GM12873 (cell line): ENCODE data around the gene CARD10.

Experiments used
- TF ChIP-seq, protein P1 (sequence below): IDR thresholded peaks from 2 replicates; pipeline ENCODE4 v1.5.1; 2012; ENCODE audit warnings: low read depth, mild to moderate bottlenecking, moderate library complexity, low read length, control low read depth; ENCODE audit not compliant: insufficient read depth; ENCODE audit errors: missing control alignments

CARD10 gene

DNA sequence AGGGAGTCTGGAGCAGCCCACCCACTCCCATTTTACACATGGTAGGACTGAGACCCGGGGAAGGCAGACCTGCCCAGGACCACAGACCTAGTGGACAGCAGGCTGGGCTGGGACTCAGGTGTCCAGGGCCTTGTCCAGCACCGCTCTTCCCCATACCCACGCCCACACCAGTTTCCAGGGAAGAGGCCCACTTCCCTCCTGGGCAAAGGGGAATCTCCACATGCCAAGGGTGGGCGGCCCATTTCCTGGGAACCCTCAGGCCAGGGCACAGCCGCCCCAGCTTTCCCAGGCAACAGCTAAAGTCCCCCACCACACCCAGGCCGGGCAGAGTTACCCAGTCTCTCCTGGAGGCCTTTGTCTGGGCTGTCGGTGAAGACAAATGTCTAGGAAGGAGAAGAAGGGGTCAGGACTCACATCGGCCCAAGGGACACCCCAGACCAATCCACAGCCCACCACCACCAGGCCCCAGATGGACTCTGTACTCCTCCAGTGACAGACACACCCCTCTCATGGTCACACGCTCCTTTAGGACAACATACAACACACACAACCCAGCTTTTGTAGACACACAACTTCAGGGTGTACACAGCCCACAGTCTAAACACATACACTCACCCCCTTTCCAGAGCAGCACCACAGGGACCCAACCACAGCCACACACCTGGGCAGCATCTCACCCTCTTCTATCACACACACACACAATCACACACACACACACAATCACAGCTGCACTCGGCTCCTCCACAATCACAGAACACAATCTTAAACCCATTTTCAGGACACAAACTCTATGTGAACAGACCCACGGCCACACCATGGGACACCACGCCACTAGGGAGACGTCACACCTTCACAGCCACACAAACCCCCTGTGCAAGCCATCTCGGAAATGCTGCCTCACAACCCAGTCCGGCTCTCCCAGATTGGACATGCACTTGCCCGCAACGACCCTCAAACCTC lies 38.5 kb downstream of the CARD10 start:
- TF ChIP-seq, protein P1, sequence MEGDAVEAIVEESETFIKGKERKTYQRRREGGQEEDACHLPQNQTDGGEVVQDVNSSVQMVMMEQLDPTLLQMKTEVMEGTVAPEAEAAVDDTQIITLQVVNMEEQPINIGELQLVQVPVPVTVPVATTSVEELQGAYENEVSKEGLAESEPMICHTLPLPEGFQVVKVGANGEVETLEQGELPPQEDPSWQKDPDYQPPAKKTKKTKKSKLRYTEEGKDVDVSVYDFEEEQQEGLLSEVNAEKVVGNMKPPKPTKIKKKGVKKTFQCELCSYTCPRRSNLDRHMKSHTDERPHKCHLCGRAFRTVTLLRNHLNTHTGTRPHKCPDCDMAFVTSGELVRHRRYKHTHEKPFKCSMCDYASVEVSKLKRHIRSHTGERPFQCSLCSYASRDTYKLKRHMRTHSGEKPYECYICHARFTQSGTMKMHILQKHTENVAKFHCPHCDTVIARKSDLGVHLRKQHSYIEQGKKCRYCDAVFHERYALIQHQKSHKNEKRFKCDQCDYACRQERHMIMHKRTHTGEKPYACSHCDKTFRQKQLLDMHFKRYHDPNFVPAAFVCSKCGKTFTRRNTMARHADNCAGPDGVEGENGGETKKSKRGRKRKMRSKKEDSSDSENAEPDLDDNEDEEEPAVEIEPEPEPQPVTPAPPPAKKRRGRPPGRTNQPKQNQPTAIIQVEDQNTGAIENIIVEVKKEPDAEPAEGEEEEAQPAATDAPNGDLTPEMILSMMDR: no peak

DNA sequence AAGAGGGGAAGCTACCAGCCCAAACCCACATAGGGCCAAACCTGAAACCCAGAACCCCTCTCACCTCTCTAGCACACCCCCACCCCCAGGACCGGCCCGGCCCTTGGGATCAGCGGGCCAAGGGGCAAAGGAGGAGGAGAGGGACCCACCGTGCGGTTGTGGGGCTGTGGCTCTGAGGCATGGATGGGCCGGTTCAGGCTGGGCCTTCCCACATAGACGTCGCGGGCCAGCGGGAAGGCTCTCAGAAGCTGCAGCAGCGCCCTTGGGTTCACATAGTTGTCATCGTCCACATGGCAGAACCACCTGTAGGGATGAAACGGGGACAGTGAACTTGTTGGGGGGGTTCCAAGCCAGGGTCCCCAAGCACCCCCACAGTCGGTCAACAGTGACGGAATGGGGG lies 40.0 kb downstream of the CARD10 start:
- TF ChIP-seq, protein P1: no peak

GRCh38 chr22:37476389-37477329 lies 42.6 kb downstream of the CARD10 start:
- TF ChIP-seq, protein P1: no peak

DNA sequence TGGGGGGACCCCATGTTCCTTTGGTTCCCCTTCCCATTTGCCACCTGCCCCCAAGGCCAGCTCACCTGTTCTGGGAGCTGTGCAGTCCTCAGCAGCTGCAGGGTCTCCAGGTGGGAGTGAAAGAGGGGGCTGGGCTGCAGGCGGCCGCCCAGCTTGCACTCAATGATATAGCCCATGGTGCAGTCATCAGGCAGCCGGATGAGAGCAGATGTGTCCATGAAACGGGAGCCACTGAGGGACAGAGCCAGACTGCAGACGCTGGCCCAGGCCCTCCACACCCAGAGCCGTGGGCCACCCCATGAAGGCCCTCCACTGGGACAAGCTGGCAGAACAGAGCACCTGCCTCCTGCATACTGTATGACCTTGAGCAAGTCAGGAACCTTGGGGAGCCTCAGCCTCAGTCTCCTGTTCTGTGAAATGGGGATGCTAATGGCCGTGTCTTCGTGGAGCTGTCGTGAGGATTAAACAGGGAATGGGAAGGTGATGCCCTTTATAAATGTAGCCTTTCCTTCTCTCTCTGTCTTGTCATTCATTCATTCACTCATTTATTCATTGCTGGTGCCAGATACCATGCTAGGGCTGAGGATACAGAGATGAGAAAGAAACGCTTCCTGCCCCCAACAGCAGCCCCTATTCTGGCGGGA lies 44.6 kb downstream of the CARD10 start:
- TF ChIP-seq, protein P1: no peak

DNA sequence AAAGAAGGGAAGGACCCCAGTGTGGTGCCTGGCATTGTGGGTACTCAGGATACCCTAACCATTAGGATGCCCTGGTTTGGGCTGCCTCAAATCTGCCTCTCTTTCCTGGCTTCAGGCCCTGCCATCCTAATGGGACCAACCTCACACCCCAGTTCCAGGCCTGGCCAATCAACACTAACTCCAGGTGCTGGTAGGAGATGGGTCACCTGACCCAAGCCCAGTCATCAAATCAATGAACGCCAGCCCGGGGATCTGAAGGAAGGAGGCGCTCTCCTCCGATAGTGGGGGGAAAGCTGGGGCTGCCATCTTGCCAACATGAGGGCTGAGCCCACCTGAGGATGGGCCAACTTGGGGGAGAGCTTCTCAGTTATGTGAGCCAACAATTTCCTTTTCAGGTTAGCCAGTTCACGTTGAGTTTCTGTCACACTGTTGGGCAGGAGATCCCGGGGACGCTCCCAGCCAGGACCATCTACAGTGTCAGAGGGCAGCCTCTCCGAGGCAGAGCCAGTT lies 45.7 kb downstream of the CARD10 start:
- TF ChIP-seq, protein P1: no peak

- TF ChIP-seq, protein P1: peak; percentile 65
Observed at GRCh38 chr22:37472418-37473006, 46.7 kb downstream of the CARD10 start.
